Amygdala (tissue), 56 donors: ENCODE results near the gene SIL1.
"Not testable (repeated sequence)": the region's sequence is repeated elsewhere in the genome, so short reads cannot be mapped to it uniquely, and the experiment has no call there.

Experiments used
- DNase-seq, 56 donors: peaks; one replicate each; lab custom pipeline; 2025; lab: John Stamatoyannopoulos, UW

SIL1 gene

DNA sequence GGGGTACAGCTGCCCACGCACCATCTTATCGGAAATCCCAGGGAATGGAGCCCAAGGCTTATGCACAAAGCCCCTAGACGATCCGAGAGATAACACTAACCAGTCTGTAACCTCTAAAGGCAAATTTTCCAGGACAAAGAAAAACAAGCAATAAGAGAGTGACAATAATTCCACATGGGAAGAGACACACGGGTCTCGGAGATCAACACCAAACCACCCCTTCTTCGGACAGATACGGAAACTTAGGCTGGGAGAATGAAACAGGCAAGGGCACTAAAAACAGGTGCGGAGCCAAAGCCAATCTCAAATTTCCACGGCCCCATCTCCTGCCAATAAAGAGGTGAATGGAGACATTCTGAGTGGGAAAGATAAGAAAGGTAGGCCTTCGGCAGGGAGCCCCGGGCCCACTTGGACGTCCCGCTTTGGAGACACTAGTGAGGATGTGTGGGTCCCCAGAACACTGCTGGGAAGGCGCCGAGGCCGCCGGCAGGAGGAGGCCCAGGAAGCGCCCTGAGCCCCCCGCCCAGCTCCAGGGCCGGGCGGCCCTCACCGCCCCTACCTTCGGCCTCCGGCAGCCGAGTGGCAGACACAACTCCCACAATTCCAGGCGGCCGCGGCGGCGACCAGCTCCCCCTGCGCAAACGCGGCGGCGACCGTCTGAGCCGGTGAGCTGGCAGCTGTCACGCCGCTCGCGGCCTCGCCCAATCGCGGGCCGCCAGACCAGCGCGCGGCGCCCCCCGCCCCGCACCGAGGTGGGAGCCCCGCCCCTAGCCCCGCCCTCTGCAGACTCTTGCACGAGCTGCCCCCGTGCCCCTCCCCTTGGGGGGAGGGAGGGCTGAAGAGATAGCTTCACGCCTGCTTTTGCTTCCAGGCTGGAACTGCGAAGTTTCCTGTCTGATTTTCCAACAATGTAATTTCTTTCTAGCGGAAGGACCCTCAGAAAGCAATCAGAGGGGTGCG lies at the start of gene SIL1:
Gene SIL1, minus strand, starts transcription at position 659 of the 960 bp plus-strand sequence. CDS start 70,525 bp downstream, outside the sequence.
- DNase-seq = peak; percentile 64 to 98 (median 93)

DNA sequence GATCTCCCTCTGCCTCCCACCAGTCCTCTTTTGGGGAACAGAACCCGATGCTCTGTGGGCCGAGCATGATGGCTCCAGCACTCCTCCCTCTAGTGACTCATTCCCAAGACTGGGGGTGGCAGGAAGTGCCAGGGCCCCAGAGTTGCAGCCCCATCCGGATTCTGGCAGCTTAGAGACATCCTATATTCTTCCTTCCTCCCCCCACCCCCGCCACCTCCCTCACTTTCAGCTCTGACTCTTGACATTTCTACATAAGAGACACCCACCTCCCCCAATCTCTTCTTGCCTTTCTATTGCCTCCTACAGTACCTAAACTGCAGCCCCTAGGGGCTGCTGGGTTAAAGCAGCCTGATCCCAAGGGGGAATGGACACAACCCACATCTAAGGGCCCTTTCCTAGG lies 48.2 kb upstream of the SIL1 start:
- DNase-seq = peak in 5 of 56 donors; percentile 2 to 13 (median 4)

DNA sequence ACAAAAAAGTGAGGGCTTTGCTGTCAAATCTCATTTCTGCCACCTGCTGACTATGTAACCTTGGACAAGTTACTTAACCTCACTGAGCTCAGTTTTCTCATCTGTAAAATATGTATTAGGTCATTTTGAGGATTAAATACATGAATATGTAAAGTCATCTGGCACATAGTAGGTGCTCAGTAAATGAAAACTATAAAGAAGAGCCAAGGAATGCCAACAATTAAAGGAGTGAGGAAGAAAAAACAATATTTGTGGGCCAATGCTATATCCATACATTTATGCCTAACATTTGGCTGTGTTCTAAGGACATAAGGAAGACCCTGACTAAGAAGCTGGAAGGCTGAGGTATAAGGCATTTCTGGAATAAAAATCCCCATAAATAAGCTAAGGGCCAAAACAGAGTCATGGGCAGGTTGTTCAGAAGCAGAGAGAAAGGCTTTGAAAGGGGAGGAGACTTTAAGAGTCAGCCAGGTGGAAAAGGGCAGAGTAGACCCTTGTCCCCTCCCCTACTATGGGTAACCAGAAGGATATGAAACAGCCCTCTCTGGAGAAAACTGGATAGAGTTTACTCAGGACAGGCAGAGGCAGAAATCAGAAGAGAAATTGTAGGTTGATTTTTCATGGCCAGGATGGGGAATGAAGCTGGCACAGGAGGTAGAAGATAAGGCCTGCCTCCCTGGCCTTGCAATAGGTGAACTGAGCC lies 47.6 kb upstream of the SIL1 start:
- DNase-seq = no peak

DNA sequence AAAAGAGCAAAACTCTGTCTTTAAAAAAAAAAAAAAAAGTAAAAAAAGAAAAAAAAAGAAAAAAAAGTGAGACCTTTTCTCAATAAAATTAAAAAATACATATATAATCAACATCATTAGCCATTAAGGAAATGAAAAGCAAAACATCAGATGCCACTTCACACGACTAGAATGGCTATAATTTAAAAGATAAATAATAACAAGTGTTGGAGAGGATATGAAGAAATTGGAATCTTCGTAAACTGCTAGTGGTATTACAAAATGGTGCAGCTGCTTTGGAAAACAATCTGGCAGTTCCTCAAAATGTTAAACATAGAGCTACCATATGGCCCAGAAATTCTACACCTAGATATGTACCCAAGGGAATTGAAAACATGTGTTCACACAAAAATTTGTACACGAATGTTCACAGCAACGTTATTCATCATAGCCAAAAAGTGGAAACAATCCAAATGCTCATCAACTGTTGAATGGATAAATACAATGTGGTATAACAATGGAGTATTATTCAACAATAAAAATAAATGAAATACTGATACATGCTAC lies 45.3 kb upstream of the SIL1 start:
- no peak for DNase-seq

DNA sequence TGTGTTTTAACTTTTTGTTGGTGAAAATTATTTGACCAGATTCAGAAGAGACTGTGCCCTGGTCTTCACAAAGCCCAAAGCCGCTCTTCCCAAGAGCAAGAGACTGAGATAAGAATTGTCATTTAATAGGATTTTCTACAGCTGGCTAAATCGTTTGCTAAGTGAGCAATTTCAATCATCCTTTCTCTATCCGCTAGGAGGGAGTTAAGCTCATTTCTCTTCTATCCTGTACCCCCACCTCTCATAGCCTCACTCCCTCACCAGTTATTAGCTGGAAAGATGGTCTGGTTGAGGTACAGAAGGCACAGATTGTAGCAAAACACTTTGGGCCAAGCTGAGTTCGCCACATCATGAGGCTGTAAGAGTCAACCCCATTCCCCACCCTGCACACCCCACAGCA lies 43.0 kb upstream of the SIL1 start:
- no peak for DNase-seq

DNA sequence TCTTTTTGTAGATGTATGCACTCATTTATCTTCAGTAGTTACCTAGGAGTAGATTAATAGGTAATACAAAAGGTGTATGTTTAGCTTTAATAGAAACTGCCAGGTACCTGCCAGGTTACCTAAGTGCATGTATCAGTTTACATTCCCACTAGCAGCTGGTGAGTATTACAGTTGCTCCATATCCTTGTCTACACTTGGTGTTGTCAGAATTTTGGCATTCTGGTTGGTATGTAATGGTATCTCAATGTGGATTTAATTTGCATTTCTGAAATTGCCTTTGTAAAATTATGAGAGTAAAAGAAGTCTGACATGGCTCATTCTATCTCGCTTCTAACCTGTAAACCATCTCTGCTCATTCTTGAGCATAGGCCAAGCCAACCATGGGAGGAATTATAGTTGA lies 38.3 kb upstream of the SIL1 start:
- no peak for DNase-seq

DNA sequence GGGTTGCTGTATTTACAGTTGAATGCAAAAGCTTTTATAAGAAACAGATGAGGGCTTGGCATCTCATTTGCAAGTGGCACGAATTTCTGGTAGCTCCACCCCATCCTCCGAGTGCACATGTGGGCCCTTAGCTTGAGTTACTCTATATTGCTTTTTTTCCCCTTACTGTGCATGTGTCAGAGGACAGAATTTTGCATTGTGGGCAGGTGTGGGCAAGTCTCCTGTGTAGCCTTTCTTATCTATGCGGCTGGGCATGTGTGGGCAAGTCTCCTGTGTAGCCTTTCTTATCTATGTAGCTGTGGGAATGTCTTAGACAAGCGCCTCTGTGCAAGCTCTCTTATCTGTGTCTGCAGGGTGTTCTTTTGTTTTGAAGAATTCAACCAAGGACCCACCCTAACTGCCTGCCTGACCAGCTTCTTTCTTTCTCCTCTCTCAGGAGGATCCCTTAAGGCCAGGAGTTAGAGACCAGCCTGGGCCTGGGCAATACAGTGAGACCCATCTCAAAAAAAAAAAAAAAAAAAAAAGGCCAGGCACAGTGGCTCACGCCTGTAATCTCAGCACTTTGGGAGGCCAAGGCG lies 34.1 kb upstream of the SIL1 start:
- no peak for DNase-seq

DNA sequence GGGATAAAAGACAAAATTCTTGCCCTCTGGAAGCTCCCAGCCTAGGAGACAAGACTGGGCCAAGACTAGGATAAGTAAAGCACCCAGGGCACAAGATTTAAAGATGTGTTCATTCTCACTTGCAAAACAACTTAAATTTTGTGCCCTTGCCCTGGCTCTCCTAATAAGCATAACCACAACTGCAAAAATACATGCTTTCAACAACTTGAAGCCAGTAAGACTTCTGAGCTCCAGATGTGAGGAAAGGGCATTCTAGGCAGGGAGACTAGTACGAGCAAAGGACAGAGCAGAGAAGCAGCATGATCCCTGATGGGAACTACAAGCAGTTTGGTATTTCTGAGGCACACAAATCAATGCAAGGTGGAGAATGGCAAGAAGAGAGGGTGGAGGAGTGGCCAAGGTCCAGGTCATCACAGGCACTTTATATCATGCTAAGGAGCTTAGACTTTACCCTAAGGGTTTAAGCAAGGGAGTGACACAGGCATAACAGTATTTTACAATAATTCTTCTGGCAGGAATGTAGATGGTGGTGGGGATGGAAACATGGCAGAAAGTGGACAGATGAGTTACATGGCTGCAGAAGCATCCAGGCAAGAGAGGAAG lies 30.1 kb upstream of the SIL1 start:
- DNase-seq = no peak

DNA sequence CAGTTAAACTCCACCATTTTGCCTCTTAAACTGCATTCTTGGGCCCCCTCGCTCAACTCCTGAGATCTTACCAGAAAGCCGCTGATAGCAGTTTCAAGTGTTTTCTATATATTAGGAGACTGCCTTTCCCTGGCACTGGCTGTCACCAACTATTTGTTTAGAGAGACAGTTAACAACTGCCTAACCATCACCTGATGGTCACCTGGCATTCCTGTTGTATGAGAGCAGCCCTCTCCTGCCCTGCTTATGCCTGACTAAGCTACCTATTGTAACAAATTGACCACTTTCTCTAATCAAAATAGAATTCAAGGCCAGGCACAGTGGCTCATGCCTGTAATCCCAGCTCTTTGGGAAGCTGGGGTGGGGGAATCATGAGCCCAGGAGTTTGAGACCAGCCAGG lies 28.0 kb upstream of the SIL1 start:
- no peak for DNase-seq

DNA sequence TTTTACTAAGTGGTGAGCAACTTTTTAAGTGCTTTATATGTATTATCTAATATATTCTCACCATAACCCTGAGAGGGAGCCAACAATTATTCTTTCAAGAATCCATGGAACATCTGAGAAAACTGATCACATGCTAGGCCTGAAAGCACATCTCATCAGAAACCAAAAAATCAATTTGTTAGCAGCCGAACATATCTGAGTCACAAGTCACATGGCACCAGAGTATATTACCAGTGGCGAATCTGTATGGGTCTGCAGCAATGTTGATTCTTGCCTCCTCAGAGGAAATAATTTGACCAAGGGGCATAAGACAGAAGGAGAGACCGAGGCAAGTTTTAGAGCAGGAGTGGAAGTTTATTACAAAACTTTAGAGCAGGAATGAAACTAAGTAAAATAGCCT lies 25.3 kb upstream of the SIL1 start:
- no peak for DNase-seq

DNA sequence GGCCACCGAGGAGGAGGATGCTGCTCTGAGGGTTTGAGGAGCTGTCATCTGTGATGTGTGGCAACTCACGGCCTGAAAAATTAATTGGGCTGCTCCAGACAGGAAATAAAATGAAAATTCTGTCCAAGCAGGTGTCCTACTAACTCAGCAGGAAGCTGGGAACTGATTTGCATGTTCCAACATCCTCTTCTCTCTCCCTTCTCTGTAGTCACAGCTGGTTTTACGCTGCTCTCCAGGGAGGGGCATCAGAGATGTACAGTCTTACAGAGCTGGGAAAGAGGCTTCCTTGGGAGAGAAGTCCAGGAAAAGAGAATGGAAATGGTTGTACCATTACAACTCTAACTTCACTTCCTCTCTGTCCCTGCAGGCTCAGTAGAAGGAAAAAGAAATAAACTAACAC lies 24.2 kb upstream of the SIL1 start:
- DNase-seq = no peak

DNA sequence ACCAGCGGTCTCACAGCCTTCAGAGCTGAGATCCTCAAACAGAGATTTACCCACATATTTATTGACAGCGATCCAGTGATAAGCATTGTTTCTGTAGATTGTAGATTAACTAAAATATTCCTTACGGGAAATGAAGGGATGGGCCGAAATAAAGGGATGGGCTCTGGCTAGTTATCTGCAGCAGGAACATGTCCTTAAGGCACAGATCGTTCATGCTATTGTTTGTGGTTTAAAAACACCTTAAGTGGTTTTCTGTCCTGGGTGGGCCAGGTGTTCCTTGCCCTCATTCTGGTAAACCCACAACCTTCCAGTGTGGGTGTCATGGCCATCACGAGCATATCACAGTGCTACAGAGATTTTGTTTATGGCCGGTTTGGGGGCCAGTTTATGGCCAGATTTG lies 19.9 kb upstream of the SIL1 start:
- not testable (repeated sequence) for DNase-seq

DNA sequence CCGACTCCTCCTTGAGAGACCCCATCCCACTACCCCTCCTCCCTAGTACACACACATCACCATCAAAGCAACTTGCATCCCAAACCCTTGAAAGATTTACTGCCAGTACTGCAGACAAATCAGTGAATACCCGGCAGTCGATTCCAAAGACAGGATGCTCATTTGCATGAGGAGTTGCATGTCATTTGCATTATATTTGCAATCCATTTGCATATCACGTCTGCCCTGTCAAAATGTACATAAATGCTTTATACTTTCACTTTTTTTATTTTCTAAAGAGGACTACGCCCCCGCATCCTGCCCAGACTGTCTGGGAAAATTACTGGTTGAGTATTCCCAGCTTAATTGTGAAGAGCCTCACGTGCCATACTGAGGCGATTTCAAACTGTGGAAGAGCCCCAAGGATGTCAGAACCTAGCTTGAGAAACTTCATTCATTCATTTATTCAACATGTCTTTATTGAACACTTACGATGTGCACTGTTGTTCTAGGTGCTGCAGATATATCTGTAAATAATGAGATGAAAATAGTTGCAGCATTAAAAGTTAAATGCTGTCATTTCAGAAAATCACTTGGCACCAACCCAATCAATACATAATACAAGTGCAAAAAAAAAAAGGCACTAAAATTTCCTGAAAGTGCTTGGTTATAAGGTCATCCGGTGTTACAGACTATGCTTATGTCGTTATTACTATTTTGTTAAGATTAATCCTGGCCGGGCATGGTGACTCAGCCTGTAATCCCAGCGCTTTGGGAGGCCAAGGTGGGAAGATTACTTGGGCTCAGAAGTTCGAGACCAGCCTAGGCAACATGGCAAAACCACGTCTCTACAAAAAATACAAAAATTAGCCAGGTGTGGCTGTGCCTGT lies 17.2 kb upstream of the SIL1 start:
- peak in 2 of 56 donors; percentile 4 to 27 for DNase-seq

DNA sequence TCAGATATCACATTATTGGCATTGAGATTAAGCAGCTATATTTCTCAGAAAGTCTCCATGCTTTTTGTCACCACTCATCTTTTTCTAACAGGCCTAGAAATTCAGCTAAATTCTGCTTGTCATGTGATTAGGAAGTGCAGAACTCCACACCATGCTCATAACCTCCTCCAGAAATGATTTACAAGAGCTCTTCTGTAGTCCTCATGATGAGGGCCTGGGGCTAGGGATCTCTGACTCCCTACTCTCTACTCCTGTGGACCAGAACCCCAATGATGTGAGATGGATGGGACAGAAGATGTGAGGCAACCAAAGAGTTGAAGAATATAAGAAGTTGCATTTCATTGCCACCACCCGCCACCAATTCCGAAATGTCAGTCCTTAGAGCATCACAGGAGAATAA lies 16.5 kb upstream of the SIL1 start:
- no peak for DNase-seq

DNA sequence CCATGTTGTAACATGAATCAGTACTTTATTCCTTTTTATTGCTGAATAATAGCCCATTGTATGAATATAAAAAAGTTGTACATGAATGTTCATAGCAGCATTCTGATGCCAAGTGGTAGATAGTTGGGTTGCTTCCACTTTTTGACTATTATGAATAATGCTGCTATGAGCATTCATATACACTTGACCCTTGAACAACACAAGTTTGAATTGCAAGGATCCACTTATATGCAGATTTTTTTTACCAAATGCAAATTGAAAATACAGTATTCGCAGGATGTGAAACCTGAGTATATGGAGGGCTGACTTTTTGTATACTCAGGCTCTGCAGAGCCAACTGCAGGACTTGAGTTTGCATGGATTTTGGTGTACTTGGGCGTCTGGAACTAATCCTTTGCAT lies 14.7 kb upstream of the SIL1 start:
- no peak for DNase-seq

DNA sequence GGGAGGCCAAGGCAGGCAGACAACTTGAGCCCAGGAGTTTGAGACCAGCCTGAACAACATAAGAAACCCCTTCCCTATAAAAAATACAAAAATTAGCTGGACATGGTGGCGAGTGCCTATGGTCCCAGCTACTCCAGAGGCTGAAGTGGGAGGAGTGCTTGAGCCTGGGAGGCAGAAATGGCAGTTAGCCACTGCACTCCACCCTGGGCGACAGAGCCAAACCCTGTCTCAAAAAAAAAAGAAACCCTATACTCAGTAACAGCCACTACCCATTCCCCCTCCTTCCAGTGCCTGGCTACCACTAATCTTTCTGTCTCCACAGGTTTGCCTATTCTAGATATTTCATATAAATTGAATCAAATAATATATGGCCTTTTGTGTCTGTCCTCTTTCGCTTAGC lies 14.3 kb upstream of the SIL1 start:
- DNase-seq = no peak

DNA sequence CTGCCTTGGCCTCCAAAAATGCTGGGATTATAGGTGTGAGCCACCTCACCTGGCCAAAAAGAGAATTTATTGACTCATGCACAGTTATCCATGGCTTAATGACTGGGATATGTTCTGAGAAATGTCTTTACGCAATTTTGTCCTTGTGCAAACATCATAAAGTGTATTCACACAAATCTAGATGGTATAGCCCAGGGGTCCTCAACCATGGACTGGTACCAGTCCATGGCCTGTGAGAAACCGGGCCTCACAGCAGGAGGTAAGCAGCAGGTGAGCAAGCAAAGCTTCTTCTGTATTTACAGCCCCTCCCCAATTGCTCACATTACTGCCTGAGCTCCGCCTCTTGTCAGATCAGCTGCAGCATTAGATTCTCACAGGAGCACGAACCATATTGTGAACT lies 12.4 kb upstream of the SIL1 start:
- no peak for DNase-seq

DNA sequence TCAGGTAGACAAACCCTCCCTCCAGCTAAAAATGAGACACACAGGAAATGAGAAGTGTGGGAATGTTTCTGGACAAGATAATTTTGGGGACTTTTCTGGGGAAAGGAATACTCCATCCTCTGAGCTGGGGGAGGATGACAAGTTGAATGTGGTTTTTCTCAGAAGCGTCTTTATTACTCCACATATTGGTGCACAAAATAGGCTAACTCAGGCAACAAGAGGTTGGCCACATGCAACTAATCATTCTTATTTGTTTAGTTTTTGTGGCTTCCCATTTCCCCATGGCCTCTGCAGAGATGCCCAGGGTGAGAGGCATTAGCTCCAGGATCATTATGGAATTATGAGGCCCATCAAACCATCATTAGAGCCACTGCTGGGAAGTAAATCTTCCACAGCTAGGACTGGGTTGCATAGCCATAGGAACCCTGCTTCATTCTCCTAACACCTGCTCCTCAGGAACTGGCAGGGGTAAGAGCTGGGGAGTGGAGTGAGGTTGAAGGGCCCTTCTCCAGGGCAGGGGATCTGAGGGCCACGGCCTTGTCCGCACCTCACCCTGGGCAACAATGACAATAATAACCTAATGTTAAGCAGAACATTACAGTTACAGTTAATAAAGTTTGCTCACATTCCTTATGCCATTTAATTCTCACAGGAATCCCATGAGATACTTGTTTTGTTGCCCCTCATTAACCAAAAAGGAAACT lies 9.3 kb upstream of the SIL1 start:
- no peak for DNase-seq

DNA sequence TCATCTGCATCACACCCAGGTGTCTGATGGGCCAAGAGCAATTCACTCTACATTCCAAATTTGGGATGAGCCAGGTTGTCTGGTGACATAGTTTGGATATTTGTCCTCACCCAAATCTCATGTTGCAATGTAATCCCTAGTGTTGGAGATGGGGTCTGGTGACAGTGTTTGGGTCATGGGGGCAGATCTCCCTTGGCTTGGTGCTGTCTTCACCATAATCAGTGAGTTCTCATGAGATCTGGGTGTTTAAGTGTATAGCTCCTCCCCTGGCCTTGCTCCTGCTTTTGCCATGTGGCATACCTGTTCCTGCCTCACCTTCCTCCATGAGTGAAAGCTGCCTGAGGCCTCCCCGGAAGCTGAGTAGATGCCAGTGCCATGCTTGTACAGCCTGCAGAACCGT lies 7.4 kb upstream of the SIL1 start:
- DNase-seq = no peak
